ENCODE results near the gene USP6NL.
"Not testable (repeated sequence)": the region's sequence is repeated elsewhere in the genome, so short reads cannot be mapped to it uniquely, and the experiment has no call there.

Gene USP6NL

DNA sequence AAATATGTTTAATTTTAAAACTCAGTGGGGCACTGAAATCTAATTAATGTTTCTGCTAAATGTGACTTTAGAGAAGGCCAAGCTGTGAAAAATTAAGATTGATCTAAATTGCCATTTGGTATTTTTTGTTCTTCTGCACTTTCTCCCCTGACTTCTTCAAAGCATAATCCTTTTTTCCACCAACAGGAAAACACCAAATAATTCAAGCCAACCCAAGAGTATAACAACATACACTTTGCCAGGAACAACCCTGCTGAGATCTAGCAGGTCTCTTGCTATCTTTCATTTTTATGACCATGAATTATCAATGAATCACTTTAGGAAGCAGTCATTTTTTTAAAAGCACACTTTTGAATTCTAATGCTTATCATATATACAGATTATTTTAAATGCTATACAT is 100.1 kb downstream of the USP6NL start:
- no peak for DNase-seq

DNA sequence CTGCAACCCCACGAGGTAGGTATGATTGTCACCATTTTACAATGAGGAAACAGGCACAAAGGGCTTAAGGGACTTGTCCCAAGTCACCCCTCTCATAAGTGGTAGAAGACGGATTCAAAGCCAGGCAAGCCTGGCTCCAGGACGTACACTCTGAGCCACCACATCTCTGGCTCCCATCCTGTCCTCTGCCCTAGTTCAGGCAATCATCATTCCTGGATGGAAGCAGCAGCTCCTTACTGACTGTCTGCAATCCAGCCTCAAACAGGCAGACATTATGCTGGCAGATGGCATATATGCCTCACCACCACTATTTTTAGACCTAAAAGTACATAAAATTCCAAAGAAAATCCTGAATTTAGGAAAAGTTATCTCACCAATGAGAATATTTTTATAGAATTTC is 100.7 kb downstream of the USP6NL start:
- DNase-seq = no peak

DNA sequence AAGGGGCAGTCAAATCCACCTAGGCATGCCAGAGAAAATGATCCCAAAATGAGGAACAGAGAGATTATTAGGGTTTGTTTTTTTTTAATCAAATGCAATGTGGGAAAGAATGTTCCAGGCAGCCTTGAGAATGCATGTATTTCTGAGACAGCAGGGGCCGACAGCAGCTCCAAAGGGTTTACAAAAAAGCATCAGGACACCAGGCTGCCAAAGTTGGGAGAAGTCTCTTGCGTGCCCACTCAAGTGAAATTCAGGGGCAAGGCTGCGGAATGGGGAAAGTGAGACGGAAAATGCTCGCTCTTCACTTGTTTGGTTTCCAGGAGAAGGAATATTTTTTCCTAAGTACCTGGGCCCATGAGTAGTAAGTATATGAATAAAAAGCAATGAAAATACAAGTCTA is 101.2 kb downstream of the USP6NL start:
- no peak for DNase-seq

DNA sequence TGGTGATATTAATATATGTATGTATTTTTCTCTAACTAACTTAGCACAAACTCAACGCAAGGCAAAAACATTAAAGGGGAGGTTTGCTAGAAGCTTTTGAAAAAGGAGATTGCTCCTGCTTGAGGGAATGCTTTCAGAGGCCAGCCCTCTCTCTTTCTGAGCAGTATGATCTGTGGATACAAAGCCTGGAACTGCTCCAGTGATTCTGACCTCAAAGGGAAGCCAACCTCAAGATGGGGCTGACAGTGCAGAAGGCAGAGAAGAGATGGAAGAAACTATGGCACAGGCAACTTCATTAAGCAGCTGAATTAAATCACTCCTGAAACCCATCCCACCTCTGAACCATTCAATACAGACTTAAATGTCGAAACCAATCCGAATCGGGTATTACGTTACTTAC is 102.4 kb downstream of the USP6NL start:
- no peak for DNase-seq

DNA sequence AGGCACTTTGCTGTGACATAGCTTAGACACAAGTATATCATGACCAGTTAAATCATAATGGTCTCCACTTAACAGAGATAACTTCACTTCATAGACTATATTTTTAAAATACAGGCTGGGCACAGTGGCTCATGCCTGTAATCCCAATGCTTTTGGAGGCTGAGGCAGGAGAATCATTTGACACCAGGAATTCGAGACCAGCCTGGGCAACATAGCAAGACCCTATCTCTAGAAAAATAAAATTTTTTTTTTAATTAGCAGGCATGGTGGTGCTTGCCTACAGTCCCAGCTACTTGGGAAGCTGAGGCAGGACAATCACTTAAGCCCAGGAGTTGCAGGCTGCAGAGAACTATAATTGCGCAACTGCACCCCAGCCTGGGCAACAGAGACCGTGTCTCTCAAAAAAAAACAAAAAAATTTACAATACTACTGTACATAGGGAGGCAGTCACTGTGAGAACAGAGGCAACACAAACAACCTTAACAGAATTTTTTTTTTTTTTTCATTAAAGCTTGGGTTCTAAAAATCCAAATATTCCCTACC is 105.1 kb downstream of the USP6NL start:
- no peak for DNase-seq

DNA sequence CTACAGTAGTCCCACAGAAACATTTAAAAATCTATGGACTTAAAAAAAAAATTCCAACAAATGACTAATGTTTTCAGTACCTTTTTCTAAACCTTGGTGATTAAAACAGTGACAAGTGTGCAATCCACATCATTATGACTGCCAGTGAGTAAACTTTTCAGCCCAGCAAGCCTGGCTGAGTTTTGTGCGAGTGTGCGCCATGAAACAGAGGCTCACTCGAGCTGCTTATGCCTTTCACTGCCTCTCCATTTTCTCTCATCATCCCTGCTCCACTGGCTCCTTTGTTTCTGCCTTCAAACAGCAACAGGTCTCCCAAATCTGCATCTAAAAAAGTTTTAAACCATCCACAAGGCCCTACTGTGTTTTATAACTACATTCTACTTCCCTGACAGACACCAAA is 105.8 kb downstream of the USP6NL start:
- DNase-seq = no peak

DNA sequence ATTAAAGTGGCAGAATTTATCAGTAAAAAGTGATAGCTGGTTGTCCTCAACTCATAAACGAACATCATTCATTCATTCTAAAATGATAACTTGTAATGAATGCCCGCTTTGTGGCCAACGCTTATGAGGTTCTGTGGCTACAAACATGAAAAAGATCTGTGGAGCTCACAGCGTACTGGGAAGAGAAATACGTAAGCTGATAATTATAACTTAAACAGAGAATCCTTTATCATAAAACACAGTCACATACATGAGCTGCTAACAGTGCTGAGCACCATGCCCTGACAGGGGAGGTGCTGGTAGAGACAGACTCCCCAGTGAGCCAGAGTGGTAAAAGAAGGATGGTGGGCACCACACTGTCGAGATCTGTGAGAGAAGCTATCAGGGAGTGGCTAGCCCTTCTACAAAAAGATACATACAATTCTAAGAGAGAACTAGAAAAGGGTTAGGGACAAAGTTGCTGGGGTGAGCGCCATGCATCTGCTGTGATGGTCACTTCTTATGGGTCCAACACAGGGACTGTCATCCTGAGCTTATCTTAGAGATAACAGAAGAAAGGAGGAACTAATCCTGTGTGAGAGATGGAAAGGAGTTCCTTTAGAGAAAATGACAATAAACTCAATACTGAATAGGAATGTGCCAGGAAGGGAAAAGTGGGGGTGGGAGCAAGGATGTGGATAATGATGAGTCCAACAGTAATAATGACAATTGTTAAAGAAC is 106.7 kb downstream of the USP6NL start:
- DNase-seq = no peak

DNA sequence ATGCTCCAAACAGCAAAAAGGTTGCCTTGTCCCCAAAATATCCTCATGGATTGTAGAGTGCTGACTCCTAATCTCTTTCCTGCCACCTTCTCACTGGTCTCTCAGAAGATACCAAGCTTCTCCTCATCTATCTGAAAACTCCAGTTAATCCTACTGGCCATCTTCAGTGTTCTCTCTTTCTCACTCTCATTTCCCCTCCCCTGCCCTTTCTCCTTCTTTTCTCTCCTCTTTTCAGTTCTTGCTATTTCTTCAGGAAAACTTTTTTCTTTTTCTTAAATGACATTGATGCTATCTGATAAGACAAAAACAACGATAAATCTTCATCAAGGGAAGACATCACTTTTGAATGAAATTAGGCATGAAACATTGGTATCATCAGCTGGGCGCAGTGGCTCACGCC is 109.8 kb downstream of the USP6NL start:
- no peak for DNase-seq

DNA sequence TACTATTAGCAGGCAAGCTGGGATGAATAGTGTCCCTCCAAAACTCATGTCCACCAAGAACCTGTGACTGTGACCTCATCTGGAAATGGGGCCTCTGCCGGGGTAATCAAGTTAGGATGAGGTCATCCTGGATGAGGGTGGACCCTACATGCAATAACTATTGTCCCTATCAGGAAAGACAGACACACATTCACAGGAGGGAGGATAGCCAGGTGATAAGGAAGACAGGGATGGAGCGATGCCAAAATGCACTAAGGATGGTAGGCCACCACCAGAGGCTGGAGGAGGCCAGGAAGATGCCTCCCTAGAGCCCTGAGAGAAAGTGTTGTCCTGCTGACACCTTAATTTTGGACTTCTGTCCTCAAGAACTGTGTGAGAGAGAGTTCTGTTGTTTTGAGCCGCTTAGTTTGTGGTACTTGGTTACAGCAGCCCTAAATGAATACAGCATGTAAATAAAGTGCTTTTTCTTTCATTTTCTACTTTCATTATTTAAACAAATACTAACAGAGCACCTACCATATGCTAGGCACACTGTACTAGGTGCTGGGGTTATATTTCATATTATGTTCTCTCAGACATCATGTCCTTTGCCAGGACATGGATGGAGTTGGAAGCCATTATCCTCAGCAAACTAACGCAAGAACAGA is 111.9 kb downstream of the USP6NL start:
- no peak for DNase-seq

DNA sequence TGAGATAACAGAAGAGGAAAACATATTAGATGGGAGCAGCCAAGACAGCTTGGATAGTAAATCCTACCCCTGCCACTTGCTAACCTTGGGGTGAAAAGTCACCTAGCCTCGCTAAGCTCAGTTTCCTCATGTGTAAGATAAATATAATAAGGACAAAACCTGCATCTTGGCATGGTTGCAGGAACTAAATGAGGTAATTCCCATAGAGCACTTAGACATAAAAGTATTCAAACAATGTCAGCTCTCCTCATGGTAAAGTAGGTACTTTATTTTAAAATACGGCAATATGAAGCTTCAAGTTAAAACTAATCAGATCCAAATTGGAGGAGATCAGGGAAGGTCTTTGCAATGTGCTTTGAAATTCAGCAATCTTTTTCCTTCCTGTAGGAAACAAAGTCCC is 113.1 kb downstream of the USP6NL start:
- no peak for DNase-seq

DNA sequence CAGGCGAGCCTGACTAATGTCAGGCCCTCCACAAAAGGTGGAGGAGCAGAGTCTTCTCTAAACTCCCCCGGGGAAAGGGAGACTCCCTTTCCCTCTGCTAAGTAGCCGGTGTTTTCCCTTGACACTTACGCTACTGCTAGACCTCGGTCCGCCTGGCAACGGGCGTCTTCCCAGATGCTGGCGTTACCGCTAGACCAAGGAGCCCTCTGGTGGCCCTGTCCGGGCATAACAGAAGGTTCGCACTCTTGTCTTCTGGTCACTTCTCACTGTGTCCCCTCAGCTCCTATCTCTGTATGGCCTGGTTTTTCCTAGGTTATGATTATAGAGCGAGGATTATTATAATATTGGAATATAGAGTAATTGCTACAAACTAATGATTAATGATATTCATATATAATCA is 116.5 kb downstream of the USP6NL start:
- DNase-seq = not testable (repeated sequence)

DNA sequence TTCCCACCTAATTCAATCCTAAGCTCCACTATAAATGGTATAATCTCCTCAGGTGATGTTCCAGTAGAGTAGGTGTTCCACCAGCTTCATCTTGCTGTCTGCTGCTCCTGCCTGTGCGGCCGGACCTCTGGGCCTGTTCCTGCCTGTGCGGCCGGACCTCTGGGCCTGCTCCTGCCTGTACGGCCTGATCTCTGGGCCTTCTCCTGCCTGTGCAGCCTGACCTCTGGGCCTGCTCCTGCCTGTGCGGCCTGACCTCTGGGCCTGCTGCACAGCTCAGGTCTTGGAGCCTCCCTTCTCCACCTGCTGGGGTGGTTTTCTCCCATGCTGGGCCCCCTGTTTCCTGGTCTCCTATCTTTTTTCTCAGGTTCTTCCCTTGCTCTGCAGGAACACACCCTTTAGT is 117.8 kb downstream of the USP6NL start:
- no peak for DNase-seq

DNA sequence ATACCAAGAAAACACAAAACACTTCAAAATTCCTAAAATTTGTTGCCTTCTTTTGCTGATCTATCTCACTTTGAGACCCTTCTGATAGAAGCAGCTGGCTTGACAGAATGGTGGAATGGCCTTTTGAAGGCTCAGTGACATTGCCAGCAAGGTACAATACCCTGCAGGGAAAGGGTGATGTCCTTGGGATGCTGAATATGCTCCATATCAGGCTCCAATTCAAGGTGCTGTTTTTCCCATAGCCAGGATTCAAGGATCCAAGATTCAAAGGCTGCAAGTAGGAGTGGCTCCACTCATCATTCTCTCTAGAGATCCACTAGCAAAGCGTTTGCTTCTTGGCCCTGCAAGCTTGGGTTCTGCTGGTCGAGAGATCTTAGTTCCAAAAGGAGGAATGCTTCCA is 120.4 kb downstream of the USP6NL start:
- DNase-seq = no peak

DNA sequence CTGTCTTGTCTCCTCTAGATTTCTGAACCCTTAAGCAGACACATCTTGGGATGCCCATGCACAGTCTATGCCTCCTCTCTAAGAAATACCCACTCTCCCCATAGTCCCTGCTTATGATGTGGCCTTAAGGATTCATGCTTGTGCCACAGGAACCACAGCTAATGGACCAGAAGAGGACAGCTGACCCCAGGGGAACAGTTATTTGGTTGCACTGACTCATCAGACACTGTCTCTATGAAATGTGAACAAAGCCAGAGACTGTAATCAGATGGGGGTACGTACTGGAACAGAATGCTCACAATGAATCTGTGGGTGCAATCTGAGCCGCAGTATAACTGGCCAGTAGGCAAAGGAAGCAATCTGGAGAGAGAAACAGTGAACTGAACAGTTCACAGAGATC is 121.9 kb downstream of the USP6NL start:
- no peak for DNase-seq

DNA sequence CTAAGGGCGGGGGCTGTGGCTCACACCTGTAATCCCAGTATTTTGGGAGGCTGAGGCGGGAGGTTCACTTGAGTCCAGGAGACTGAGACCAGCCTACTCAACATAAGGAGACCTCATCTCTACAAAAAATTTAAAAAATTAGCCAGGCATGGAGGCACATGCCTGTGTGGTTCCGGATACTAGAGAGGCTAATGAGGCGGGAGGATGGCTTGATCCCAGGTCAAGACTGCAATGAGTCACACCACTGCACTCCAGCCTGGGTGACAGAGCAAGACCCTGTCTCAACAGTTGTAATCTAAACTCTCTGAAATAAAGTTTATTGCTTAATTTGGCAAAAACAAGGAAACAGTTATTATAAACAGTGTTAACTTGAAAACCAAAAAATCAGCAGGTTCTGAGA is 123.3 kb downstream of the USP6NL start:
- DNase-seq = no peak

DNA sequence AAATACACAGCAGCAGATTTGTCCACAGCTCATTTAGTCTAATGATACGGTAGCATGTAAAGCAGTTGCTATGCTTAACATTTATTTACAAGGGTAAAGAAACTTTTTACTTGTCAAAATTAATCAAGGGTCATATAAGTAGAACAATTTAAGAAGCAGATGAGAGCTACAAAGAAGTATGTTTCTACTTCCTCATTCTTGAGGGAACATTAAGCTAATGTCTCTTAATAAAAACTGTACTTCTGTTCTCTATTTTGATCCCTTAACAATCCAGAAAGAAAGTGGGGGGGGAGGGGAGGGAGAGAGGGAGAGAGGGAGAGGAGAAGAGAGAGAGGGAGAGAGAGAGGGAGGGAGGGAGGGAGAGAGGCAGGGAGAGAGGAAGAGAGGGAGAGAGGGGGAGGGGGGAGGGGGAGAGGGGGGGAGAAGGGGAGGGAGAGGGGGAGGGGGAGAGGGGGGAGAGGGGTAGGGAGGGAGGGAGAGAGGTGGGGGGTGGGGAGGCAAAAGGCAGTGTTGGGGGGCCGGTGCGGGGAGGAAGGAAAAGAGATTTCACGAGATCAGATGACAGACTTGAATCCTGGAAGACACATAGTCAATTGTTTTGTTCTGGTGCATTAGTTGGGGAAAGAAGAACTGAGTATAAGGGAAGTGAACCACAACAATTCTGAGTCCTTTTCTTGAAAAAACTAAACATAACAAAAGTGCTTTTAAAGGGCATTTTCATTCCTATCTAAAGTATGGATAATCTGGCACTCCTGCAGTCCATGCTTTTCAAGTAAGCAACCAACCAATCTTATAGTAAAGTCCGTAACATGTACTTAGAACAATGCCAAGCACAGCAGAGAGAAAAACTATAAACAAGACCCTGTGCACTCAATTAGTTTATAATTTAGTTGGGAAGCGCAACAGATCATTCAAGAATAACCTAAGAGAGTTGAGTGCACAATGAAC is 128.0 kb downstream of the USP6NL start:
- DNase-seq = no peak

DNA sequence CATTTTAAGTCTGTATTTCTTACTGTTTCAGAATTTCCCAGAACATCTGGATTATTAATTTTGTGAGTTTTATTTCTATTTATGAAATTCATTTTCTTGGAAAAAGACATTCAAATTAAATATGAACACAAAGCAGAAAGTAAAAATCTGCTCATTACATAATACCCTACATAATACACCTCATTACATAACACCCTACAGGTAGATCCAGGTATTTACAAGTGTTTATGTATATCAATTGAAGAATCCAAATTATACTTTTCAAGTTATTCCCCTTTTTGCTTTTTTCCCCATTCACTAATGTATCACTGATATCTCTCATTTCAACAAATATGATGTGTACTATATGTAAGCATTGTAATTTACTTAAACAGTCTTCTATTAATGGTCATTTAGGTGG is 129.1 kb downstream of the USP6NL start:
- DNase-seq = no peak

DNA sequence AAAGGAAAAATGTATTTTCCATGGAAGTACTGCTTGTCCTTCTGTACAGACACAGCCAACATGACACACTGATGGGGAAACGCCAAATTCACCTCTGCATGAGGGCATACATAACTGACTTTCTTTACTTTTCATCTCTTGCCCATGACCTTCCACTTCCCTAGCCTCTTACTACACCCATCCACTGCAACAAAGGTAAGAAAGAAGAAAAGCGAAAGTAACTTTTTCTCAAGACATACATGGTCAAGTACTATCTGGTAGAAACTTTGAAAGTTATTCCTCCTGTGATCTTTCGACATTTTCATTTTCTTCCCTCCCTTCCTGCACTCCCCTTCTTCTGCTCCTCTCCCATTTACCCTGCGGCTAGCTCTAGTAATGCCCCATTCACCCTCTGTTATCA is 130.8 kb downstream of the USP6NL start:
- DNase-seq = no peak

DNA sequence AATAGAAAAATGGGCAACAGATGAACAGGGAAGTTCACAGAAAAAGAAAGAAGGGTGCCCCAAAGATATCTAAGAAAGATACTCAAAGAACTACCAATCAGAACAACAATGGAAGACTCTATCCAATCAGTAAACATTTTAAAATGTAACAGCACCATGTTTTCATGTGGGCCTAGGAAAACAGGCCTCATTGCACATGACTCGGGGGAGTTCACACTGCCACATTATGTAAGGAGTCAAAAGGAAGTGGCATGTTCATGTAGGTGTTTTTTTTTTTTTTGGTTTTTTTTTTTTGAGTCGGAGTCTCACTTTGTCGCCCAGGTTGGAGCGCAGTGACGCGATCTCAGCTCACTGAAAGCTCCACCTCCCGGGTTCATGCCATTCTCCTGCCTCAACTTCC is 132.2 kb downstream of the USP6NL start:
- DNase-seq = no peak

DNA sequence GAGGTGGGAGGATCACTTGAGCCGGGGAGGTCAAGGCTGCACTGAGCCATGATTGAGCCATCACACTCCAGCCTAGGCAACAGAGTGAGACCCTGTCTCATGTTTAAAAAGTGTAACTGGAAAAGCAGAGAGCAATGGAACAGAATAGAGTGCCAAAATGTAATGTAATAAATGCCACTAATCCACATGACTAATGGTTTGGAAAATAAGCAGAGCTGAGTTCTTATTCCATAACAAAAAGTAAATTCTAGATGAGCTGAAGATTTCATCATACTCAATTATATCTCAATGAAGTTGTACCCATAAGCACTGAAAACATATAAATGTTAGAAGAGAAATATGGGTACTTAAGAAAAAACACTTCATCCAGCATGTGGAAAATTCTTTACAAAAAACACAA is 132.6 kb downstream of the USP6NL start:
- no peak for DNase-seq

DNA sequence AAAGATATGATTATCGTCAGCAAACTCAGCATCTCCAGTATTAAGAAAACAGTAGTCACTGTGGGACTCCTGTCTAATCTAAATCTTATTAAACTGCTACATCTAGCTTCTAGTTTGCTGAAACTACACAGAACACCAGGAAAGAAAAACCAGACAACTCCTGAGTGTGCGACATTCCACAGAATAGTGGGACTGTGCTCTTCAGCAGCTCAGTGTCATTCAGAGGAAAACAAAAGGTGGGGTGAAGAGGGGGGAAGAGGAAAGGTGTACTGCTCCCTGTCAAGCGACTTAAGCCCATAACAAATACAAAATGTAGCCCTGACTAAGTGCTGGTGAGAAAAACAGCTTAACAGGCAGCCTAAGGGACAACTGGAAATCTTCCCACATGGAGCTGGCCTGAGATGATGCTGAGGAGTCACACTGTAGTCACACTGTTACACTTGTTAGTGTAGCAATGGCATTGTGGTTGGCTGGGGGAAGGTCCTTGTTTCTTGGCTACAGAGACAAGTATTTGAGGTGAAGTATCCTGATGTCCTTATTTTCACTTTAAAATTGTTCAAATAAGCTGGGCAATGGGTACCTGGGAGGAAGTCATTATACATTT is 135.5 kb downstream of the USP6NL start:
- no peak for DNase-seq

DNA sequence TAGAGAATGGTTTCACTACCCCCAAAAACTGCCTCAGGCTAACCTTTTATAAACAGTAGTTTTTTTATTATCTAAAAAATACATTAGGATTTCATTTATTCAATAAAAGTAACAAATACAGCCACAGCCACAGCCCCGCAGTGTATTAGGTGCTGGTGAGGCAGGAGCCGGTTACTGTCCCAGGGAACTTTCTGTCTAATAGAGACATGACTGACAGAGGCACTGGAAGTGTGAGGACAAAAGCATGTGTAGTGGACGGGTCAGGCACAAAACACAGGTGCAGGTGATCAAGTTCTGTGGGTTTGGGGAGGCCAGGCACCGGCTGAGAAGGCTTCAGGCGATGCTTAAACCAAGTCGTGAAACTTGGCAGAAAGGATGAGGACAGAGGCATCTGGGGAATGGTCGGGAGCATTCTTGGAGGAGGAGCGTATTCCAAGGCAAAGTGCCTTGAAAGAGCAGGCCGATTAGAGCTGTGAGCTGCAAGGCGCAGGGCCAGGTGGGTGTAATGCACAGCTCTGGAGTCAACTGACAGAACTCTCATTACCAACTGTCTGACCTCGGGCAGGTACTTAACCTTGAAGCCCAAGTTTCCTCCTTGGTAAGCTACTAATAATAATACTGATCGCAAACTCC is 138.2 kb downstream of the USP6NL start:
- DNase-seq = no peak

Measured in NCI-H526 treated with DMSO at 0.1 percent for 48 hours (cell line).